HEK293T (cell line): ENCODE measurements around the gene RUNX3.

Experiments used
- BHLHE40 ChIP-seq: fragments of 450-650 bp; IDR thresholded peaks from 2 replicates; pipeline ENCODE4 v1.6.1; 2016; ENCODE audit warnings: mild to moderate bottlenecking, moderate library complexity, borderline replicate concordance
- ELF4 ChIP-seq: fragments of 450-650 bp; IDR thresholded peaks from 2 replicates; pipeline ENCODE4 v1.6.1; 2017; ENCODE audit warnings: antibody characterized with exemption
- FOXM1 ChIP-seq: fragments of 450-650 bp; IDR thresholded peaks from 2 replicates; pipeline ENCODE4 v1.6.1; 2017; ENCODE audit warnings: mild to moderate bottlenecking, borderline replicate concordance
- LEF1 ChIP-seq: fragments of 450-650 bp; IDR thresholded peaks from 2 replicates; pipeline ENCODE4 v1.6.1; 2017; ENCODE audit warnings: mild to moderate bottlenecking, borderline replicate concordance
- SP1 ChIP-seq: fragments of 450-650 bp; IDR thresholded peaks from 2 replicates; pipeline ENCODE4 v1.6.1; 2017
- SUZ12 ChIP-seq: fragments of 450-650 bp; IDR thresholded peaks from 2 replicates; pipeline ENCODE4 v1.6.1; 2016; ENCODE audit warnings: mild to moderate bottlenecking

DNA sequence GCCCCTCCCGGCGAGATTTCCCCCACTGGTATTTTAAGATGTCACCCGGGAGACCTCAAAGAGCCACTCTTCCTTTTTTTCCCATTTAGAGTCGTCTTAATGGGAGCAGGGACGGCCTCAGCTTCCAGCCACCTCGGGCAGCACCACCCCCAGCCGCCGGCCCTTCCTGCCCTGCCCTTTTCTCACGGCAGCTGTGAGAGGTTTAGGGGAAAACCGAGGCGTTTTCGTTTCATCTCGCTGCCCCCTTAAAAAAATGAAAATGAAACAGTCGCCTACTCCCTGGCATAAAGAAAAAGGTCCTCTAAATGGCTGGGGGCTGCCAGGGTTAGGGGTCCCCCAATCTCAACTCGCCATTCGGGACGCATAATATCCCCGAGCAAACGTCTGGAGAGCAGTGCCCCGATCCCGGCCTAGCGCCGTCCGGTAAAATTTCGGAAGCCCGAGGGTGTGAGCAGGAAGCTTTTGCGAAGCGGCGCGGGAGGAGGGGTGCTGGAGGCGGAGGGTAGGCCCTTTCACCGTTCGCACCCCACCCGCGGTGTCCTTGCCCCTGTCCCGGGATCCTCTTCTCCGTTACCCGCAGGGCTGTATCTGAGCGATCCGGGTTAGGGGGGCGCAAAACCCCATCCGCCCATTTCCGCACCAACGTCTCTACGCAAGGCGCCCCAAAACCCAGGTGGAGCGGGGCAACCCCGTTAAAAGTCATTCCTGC, 1.2 kb downstream of the RUNX3 start:
- no peak for TF ChIP-seq LEF1
- TF ChIP-seq ELF4: no peak
- TF ChIP-seq SUZ12: no peak
- no peak for TF ChIP-seq BHLHE40
- TF ChIP-seq SP1: no peak
- TF ChIP-seq FOXM1: no peak
